Myocyte (in vitro differentiated cells): Measurements from ENCODE around the gene THOC7. TPM values are rescaled to one million over a fixed set of nuclear protein-coding genes. Genes with fewer than 3 reads are reported as not detected.

Experiments
- DNase-seq: peaks from one replicate; pipeline ENCODE4 v3.0.0-alpha.2; 2012; ENCODE audit warnings: low read depth
- total RNA-seq: library from RNA; depleted of rRNA; stranded (reverse); fragments of >200 nt; gene quantifications from 2 replicates; pipeline ENCODE4 v1.2.3, GENCODE V29; 2014

THOC7 gene
- total RNA-seq, 1 donor from 2014 or later = 57.7 TPM

DNA sequence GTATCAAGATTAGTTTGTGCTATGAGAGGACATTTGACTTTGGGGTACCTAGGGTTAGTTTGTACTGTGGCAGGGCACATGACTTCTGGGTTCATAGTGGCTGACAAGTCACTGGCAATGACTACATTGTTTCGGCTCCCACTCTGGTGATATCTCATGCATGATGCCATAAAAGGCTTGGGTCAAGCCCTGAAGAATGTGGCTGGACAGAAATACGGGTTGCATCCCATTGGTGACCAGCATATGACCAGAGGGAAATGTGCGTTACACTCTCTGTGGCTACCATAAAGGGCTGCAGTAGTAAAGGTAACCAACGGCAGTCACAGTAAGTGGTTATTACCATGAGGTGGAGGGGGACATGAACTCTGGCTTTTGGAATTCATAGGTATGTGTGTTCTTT is 18.4 kb downstream of the THOC7 start:
- DNase-seq = no peak

DNA sequence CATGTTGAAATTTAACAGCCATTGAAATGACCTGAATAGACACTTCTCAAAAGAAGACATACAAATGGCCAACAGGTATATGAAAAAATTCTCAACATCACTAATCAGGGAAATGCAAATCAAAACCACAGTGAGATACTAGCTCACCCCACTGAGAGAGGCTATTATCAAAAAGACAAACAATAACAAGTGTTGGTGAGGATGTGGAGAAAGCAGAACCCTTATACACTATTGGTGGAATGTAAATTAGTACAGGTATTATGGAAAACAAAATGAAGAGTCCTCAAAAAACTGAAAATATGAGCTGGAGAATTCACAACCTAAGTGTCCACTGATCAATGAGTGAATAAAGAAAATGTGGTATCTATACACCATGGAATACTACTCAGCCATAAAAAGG is 21.5 kb downstream of the THOC7 start:
- DNase-seq = no peak

GRCh38 chr3:63841704-63842103 is 21.9 kb downstream of the THOC7 start:
- DNase-seq = no peak

DNA sequence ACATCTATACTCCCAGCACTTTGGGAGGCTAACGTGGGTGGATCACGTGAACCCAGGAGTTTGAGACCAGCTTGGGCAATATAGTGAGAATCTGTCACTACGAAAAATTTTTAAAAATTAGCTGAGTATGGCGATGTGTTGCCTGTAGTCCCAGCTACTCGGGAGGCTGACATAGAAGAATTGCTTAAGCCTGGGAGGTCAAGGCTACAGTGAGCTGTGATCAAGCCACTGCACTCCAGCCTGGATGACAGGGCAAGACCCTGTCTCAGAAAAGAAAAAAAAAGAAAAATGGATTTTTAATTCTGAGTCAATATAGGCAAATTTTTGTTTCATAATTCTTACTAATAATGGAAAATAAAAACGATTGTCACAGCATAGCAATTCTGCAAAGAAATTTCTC is 31.2 kb downstream of the THOC7 start:
- no peak for DNase-seq

- DNase-seq = no peak
These were observed 33.1 kb downstream of the THOC7 start for GRCh38 chr3:63830526-63830925.

DNA sequence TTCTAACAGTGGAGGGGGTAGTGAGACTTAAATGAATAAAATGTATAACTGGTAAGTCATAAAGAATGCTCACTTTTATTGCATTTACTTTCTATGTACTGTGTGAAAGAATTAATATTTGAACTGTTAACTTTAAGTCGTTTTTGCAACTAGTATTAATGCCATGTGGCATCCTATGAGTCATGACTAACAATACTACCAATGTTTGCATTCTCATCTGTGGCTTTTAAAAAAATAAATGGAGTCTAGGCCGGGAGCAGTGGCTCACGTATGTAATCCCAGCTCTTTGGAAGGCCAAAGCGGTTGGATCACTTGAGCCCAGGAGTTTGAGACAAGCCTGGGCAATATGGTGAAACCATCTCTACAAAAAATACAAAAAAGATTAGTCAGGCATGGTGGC is 39.3 kb downstream of the THOC7 start:
- no peak for DNase-seq

GRCh38 chr3:63819151-63819398 is 44.5 kb downstream of the THOC7 start, which contains the start of gene C3orf49:
Gene C3orf49 (plus strand): TSS chr3:63819299. CDS start chr3:63819472, 173 bp downstream.
- no peak for DNase-seq

GRCh38 chr3:63818282-63819150 is 45.1 kb downstream of the THOC7 start:
- DNase-seq = peak; percentile 72

GRCh38 chr3:63817225-63817624 is 46.4 kb downstream of the THOC7 start:
- DNase-seq = no peak

DNA sequence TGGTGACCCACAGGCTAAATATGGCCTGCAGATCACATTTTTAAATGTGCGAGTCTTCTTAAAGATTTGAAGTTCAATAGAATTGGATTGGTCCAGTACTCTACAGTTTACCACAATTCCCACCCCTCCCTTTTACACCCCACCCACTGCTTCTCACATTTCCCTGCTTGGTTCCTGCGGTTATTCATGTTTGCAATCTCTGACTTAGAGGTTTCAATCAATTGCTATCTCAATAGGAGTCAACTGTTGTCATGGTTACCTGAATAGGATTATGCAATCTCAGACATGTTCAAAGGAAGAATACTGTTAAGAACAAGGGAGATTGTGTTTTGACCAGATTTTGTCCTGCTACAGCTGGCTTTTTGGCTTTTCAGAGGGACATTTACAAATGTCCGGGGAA is 49.4 kb downstream of the THOC7 start:
- no peak for DNase-seq

- no peak for DNase-seq
These were observed 54.0 kb downstream of the THOC7 start for GRCh38 chr3:63809607-63810006.

DNA sequence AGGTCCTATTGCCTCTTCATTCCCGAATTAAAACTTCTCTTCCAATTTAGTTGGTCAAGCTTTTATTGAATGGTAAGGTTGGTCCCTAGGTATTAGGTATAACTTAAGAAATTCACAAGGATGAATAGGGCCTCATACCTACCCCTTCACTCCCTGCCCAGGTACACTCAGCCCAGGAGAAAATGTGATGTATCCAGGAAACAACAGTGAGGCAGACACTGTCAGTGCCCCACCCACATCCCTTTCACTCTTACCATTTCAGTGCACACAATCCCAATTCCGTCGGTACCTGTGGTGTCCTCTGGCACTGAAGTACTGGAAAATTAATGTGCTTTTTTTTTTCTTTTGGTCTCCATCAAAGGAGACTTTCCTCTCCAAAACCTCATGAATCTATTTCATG is 55.0 kb downstream of the THOC7 start:
- no peak for DNase-seq

DNA sequence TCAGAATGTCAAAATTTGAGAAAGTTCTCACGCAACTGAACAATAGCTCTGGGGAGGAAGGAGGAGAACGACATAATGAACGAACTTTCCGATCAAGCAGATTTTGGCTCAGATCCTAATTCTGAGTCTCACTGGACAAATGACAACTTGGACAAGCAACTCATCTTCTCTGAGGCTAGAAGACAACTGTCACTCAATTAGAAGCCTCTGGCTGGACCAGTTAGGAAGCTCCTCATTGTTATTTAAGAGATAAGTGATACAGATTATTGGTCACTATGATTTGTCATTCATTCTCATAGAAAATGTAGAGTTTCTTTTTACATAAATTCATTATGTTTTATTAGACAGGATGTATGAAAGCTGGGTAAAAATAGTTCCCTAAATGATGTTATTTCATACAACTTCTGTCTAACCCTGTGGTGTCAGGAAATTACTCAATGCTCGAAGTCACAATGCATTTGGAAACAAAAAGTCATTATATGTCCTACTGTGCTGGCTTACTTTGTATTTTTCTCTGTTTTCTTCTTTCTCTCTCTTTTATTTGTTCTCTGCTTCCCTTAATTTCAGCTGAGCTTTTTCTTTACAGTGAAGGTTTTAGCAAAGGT is 55.5 kb downstream of the THOC7 start:
- no peak for DNase-seq

GRCh38 chr3:63803911-63804310 is 59.7 kb downstream of the THOC7 start:
- DNase-seq = no peak

DNA sequence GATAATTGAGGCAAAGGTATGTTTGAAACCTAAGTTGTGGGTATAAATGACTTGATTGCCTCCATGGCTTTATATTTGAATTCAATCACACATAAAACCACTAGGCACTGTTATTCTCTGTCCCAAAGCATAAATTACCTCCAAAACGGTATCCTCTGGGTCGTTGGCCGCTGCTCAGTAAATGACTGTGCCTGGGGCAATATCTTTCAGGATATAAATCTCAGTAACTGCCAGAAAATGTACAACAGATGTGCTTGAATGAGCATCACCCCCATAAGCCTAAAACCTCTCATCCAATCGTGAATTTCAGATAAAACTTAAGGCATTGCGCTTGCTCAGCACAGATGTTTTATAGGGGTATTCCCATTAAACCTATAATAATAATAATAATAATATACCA is 63.5 kb downstream of the THOC7 start:
- DNase-seq = no peak

DNA sequence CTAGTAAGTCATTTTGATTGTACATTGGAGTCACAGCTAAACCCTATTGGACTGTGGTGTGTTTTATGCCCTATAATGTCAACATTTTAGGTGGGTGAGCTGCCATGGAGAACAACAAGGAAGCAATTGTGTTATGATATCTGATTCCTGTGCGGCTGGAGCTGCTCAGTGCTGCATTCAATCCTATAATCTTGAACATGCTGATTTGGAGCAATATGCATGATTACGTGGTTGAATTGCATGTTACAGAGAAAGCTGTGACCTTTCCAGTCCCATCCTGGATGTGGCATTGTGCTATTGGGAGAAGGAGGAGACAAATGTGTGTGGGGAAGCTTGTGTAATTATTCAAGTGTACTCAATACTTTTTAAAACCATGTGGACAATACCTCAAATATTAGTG is 64.7 kb downstream of the THOC7 start:
- DNase-seq = no peak

- no peak for DNase-seq
These were observed 65.1 kb downstream of the THOC7 start for GRCh38 chr3:63798544-63798943.

- no peak for DNase-seq
These were observed 68.2 kb downstream of the THOC7 start for GRCh38 chr3:63795438-63795837.

GRCh38 chr3:63791974-63792373 is 71.6 kb downstream of the THOC7 start:
- peak; percentile 30 for DNase-seq
